Cardiac fibroblast (primary cell): ENCODE measurements around the gene DCTN3.

ENCODE experiments used
- DNase-seq, 2 donors: peaks; one replicate each; pipeline versions ENCODE4 v3.0.0 to v3.0.0-alpha.2; 2010; ENCODE audit warnings: low read depth in 2 of 2
- H3K4me3 ChIP-seq, 2 donors: replicated peaks in 1 of 2; 1 replicate in 1 of 2; 2 replicates in 1 of 2; pipeline ENCODE4 v1.5.1; 2011; ENCODE audit warnings: low read depth in 2 of 2, low read length in 2 of 2, mild to moderate bottlenecking in 2 of 2, moderate library complexity in 1 of 2
- CTCF ChIP-seq: IDR thresholded peaks from one replicate; pipeline ENCODE4 v1.5.1; 2011; ENCODE audit warnings: low read depth, mild to moderate bottlenecking, low read length, inconsistent platforms

Gene DCTN3

DNA sequence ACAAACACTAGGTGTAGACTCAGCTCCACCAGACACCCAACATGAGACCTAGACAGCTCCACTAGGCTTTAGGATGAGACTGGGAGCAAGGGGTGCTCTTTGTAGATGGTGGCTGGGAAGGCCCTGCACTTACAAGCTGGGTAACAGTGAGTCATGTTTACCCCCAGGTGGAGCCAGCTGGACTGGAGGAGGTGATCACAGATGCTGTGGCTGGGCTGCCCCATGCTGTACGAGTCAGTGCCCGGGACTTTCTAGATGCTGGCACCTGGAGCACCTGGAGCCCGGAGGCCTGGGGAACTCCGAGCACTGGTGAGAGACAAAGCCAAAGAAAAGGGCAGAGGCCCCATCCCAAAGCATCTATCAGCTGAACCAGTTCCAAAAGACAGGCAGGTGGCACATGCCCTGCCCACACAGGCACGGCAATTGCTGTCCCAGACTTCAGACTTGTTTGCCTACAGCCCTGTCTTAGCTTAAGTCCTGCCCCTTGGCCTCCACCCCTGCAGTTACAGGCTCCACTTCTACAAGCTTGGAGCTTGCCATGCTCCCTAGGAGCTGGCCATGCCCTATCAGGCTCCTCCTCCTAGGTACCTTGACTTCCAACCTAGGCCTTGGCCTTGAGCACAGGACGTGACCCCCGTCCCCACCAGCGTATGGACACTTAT lies 39.4 kb upstream of the DCTN3 start:
- TF ChIP-seq CTCF = no peak
- DNase-seq = peak in 1 of 2 donors; percentile 22
- no peak overlapping the region for H3K4me3 ChIP-seq

GRCh38 chr9:34658461-34658860 lies 38.2 kb upstream of the DCTN3 start:
- H3K4me3 ChIP-seq = no peak overlapping the region
- TF ChIP-seq CTCF = no peak
- no peak for DNase-seq

GRCh38 chr9:34656992-34657391 lies 36.7 kb upstream of the DCTN3 start:
- no peak for TF ChIP-seq CTCF
- no peak for DNase-seq
- no peak overlapping the region for H3K4me3 ChIP-seq

DNA sequence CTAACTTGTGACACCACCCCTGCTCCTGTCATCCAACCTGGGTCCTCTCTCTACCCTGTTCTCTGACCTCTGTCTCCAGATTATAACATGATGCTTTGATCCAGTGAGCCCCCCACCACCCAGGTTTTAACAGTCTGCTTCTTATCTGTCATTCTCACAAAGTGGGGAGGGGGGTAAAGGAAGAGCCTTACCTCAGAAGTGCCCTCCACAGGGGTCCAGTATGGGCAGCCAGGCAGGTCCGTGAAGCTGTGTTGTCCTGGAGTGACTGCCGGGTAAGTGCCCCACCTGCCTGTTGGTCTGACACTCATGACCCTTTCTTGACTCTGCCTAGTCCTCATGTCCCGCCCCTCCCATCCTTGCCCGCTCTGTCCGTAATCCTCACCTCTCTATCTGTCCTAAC lies 35.1 kb upstream of the DCTN3 start:
- no peak overlapping the region for H3K4me3 ChIP-seq
- no peak for TF ChIP-seq CTCF
- DNase-seq = no peak

GRCh38 chr9:34654323-34655051 lies 34.2 kb upstream of the DCTN3 start:
- no peak for TF ChIP-seq CTCF
- no peak overlapping the region for H3K4me3 ChIP-seq
- peak in 1 of 2 donors; percentile 91 for DNase-seq

DNA sequence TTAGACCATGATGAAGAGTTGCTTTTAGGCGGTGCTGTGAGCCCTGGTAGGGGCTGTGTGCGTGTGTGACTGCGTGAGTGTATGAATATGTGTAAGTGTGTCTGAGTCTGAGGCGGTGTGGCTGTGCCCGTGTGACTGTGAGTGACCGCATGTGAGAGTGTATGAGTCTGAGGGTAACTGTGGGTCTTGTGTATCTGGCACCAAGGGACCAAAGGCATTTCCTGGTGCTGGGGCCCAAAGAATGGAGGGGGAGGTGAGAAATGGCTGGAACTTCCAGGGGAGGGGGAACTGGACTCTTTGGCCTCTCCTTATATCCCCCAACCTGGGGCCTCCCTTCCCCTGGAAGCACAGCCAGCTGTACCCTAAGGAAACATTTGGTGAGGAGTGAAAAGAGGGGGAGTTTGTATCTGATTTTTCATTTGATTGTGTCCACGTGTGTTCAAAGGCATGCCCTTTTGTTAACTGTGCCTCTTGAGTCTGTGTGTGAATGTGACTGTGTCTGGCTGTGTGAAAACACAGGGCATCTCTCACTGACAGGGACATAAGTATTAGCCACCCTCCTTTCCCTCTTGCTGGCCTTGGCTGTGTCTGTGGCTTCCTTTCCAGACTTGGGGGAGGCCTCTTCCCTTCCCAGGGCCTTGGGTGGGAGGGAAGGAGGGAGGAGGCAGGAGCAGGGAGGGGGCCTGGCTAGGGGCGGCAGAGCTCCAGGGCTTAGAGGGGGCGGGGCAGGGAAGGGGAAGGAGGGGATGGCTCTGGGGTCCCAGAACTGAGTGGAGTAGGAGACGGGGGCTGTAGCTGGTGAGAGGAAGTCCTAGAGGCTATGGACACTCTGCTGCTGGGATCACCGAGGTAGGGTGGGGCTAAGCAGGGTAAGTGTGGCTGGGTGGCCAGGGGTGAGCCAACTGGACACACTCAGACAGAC lies 33.1 kb upstream of the DCTN3 start:
- no peak for TF ChIP-seq CTCF
- peak; percentile 49 to 74 for DNase-seq
- H3K4me3 ChIP-seq = no peak overlapping the region
